Endometrium (tissue), 2 donors: ENCODE data around the gene SND1.

Experiments used
- FAIRE-seq: peaks from 2 replicates; lab custom pipeline; 2012; peaks lifted over from hg19 to GRCh38; lab: Jason Lieb, UNC
- donor health status: control.
- donor health status: control.

SND1 gene

DNA sequence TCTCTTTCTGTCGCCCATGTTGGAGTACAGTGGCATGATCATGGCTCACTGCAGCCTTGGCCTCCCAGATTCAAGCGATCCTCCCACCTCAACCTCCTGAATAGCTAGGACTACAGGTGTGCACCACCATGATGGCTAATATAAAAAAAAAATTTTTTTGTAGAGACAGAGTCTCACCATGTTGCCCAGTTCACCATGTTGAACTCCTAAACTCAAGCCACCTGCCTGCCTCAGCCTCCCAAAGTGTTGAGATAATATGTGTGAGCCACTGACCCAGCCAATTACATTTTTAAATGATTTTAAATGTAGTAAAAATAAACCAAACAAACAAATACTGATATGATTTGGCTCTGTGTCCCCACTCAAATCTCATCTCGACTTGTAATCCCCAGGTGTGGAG lies 487.4 kb downstream of the SND1 start:
- FAIRE-seq: no peak

DNA sequence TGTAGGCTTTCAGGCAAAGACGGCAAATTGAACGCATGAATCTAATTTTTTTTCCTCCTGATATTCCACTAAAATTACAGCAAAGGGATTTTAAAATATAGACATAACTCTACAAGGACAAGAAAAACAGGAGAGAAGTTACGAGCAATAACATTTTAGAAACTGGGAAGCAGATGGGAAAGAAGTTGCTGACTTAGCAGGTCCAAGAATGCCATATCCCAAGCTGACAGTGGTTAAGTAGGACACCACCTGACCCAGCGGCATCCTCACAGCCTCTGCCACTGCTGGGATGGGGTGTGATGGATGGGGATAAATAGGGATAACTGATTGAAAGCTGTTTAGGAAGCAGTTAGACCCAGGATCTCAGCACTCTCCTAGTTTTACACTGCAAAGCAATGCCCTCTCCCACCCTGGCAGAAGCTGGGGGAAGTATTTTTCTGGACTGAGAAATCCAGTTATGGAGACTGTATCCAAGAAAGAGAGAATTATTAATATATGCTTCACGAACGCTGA lies 489.7 kb downstream of the SND1 start:
- FAIRE-seq: no peak
